K562 (cell line): ENCODE data around the gene ERICH6. TPM values are rescaled to one million over a fixed set of nuclear protein-coding genes. Genes with fewer than 3 reads are reported as not detected.

ENCODE experiments used
- ARHGAP35 ChIP-seq: fragments of 450-650 bp; IDR thresholded peaks from 2 replicates; pipeline ENCODE4 v1.6.1; 2018; ENCODE audit not compliant: partially characterized antibody
- BCLAF1 ChIP-seq, 2 experiments: fragments of 450-650 bp in 1 of 2; IDR thresholded peaks; 2 replicates each; pipeline ENCODE4 v1.6.1; 2011 to 2017; ENCODE audit warnings: low read depth in 2 of 2, antibody characterized with exemption in 1 of 2, borderline replicate concordance in 1 of 2, low read length in 1 of 2, mild to moderate bottlenecking in 1 of 2, mixed read lengths in 1 of 2; ENCODE audit not compliant: control insufficient read depth in 1 of 2
- BCOR ChIP-seq: fragments of 450-650 bp; IDR thresholded peaks from 2 replicates; pipeline ENCODE4 v1.6.1; 2016
- BDP1 ChIP-seq: IDR thresholded peaks from 3 replicates; pipeline ENCODE4 v1.6.1; 2011; ENCODE audit not compliant: insufficient read length, insufficient read depth
- COPS2 ChIP-seq: fragments of 450-650 bp; conservative IDR thresholded peaks from 2 replicates; pipeline ENCODE4 v1.6.1; 2016; ENCODE audit warnings: mild to moderate bottlenecking, moderate library complexity
- GTF2A2 ChIP-seq: IDR thresholded peaks from 2 replicates; pipeline ENCODE4 v1.6.1; 2016; ENCODE audit warnings: mild to moderate bottlenecking, missing genetic modification characterization, missing compliant biosample characterization
- MTA3 ChIP-seq: fragments of 450-650 bp; formaldehyde crosslinking; IDR thresholded peaks from 2 replicates; pipeline ENCODE4 v1.6.1; 2017; ENCODE audit warnings: mild to moderate bottlenecking, borderline replicate concordance
- NR1H2 ChIP-seq: sonication (generic); formaldehyde crosslinking; IDR thresholded peaks from 2 replicates; pipeline ENCODE4 v1.4.0; 2020; ENCODE audit warnings: mild to moderate bottlenecking, missing genetic modification reagents
- NR4A1 ChIP-seq, 2 experiments: fragments of 250-450 bp in 1 of 2; fragments of 450-650 bp in 1 of 2; sonication (Bioruptor Pico) in 1 of 2; IDR thresholded peaks; 2 replicates each; pipeline versions ENCODE4 v1.4.0 to v1.6.1; 2016 to 2020; ENCODE audit warnings: mild to moderate bottlenecking in 2 of 2, missing compliant biosample characterization in 1 of 2, missing genetic modification characterization in 1 of 2, moderate library complexity in 1 of 2
- PATZ1 ChIP-seq: fragments of 250-450 bp; sonication (Bioruptor Pico); IDR thresholded peaks from 2 replicates; pipeline ENCODE4 v1.5.0; 2020; ENCODE audit warnings: mild to moderate bottlenecking, borderline replicate concordance
- POLR3A ChIP-seq: IDR thresholded peaks from 2 replicates; pipeline ENCODE4 v1.6.1; 2011; ENCODE audit warnings: borderline replicate concordance, mild to moderate bottlenecking, moderate library complexity; ENCODE audit not compliant: insufficient read length, insufficient read depth; ENCODE audit errors: extremely low read depth
- PPARD ChIP-seq: fragments of 250-450 bp; sonication (Bioruptor Pico); IDR thresholded peaks from 2 replicates; pipeline ENCODE4 v1.8.0; 2022; ENCODE audit warnings: inconsistent platforms, mild to moderate bottlenecking, moderate library complexity
- RFX1 ChIP-seq: fragments of 450-650 bp; IDR thresholded peaks from 2 replicates; pipeline ENCODE4 v1.6.1; 2016; ENCODE audit warnings: mild to moderate bottlenecking, moderate library complexity
- RFX5 ChIP-seq: IDR thresholded peaks from 2 replicates; pipeline ENCODE4 v1.6.1; 2011; ENCODE audit warnings: low read depth, mild to moderate bottlenecking, improper control_type of control experiment, low read length
- RNF2 ChIP-seq: sonication (generic); IDR thresholded peaks from 2 replicates; pipeline ENCODE4 v1.6.1; 2016
- SRSF7 ChIP-seq: fragments of 200-400 bp; formaldehyde crosslinking; optimal IDR thresholded peaks from 2 replicates; pipeline ENCODE3; 2017; ENCODE audit warnings: mild to moderate bottlenecking, low read depth, low read length
- STAT5A ChIP-seq: IDR thresholded peaks from 2 replicates; pipeline ENCODE4 v1.6.1; 2012; ENCODE audit warnings: low read length, inconsistent platforms, borderline replicate concordance
- ZFP91 ChIP-seq: sonication (generic); formaldehyde crosslinking; IDR thresholded peaks from 2 replicates; pipeline ENCODE4 v1.8.0; 2022; ENCODE audit warnings: mild to moderate bottlenecking, missing genetic modification reagents
- ZNF165 ChIP-seq: fragments of 250-450 bp; sonication (Bioruptor Pico); IDR thresholded peaks from 2 replicates; pipeline ENCODE4 v1.4.0; 2020; ENCODE audit warnings: borderline replicate concordance
- ZNF239 ChIP-seq: fragments of 250-450 bp; sonication (Bioruptor Pico); IDR thresholded peaks from 2 replicates; pipeline ENCODE4 v1.4.0; 2020; ENCODE audit warnings: mild to moderate bottlenecking
- ZNF444 ChIP-seq: fragments of 250-450 bp; sonication (Bioruptor Pico); IDR thresholded peaks from 2 replicates; pipeline ENCODE4 v1.4.0; 2020; ENCODE audit warnings: mild to moderate bottlenecking, moderate library complexity
- ZNF561 ChIP-seq: fragments of 450-650 bp; formaldehyde crosslinking; conservative IDR thresholded peaks from 2 replicates; pipeline ENCODE4 v1.4.0; 2020; ENCODE audit warnings: mild to moderate bottlenecking, moderate library complexity
- ZNF707 ChIP-seq: fragments of 250-450 bp; sonication (Bioruptor Pico); conservative IDR thresholded peaks from 2 replicates; pipeline ENCODE4 v1.8.0; 2022; ENCODE audit warnings: inconsistent platforms, mild to moderate bottlenecking, moderate library complexity
- polyA plus RNA-seq, 8 experiments: library from polyadenylated mRNA; depleted of rRNA in 4 of 8; stranded (reverse) in 5 of 8; unstranded in 3 of 8; fragments of >200 nt; fragmentation: Nextera tagmentation in 2 of 8; fragmentation: Illumina TruSeq in 1 of 8; extraction: Ambion mirVana in 2 of 8; extraction: Trizol in 1 of 8; gene quantifications; 2 replicates each; pipeline versions ENCODE4 v1.2.1 to v1.2.3, GENCODE V29; 2011 to 2014; ENCODE audit warnings: inconsistent platforms in 1 of 8, missing spikeins in 1 of 8
- total RNA-seq, 7 experiments: library from RNA; depleted of rRNA in 6 of 7; stranded (reverse); fragments of >200 nt in 6 of 7; fragmentation: Illumina TruSeq in 2 of 7; extraction: Trizol in 2 of 7; gene quantifications; 2 replicates each; pipeline versions ENCODE4 v1.2.1 to v1.2.3, GENCODE V29; 2011 to 2021; ENCODE audit warnings: low replicate concordance in 1 of 7

The ERICH6 gene
- total and polyA plus RNA-seq, 9 of the 15 experiments (the other 6 are each of a cell fraction or from before 2014, with no cell fraction given): not detected

- TF ChIP-seq RFX5: no peak
- no peak for TF ChIP-seq BDP1
- TF ChIP-seq ZNF239 (CRISPR knock-in tag): no peak
- TF ChIP-seq ZNF165 (CRISPR knock-in tag): no peak
- TF ChIP-seq POLR3A: no peak
- TF ChIP-seq NR1H2 (CRISPR knock-in tag): no peak
- no peak for TF ChIP-seq ZNF444
- no peak for TF ChIP-seq ZNF561 (CRISPR knock-in tag)
- no peak for TF ChIP-seq PPARD (CRISPR knock-in tag)
- no peak for TF ChIP-seq ZNF707
- no peak for TF ChIP-seq GTF2A2 (tag)
- TF ChIP-seq NR4A1 (CRISPR knock-in tag; IDR thresholded peaks at IDR 0.05): no peak
- no peak for TF ChIP-seq NR4A1 (tag; IDR thresholded peaks at IDR 0.05)
- no peak for TF ChIP-seq ZFP91
- no peak for TF ChIP-seq MTA3
- peak in 1 of 2 experiments; percentile 71; a peak in 1 of 4 replicates for TF ChIP-seq BCLAF1 (IDR thresholded peaks at IDR 0.05; ENCODE audit: borderline replicate concordance in 1 of 2, control insufficient read depth in 1 of 2, low read depth in 2 of 2, low read length in 1 of 2)
- TF ChIP-seq PATZ1 (CRISPR knock-in tag): no peak
- TF ChIP-seq STAT5A: peak; percentile 80; the same call in 1 of the 2 replicates
- TF ChIP-seq SRSF7: no peak
- TF ChIP-seq BCOR: peak; percentile 62
- no peak for TF ChIP-seq ARHGAP35
- no peak for TF ChIP-seq COPS2
- TF ChIP-seq RNF2: peak; percentile 41; the same call in 1 of the 2 replicates
- no peak for TF ChIP-seq RFX1
Observed at GRCh38 chr3:150737874-150738679, 34.4 kb upstream of the ERICH6 start (continued).
